HepG2 (cell line): ENCODE data around the gene AUTS2. TPM values are rescaled to one million over a fixed set of nuclear protein-coding genes. Genes with fewer than 3 reads are reported as not detected.
A peak's percentile ranks its signal among the peaks of the same experiment; 100 is the strongest.

Source experiments
- ATAC-seq: fragments of 200-7000 bp; cut with Tn5 transposase; 3 replicates; pipeline ENCODE4 v1.9.1; 2020; ENCODE audit warnings: mild to moderate bottlenecking, moderate library complexity
- BruUV-seq: library from RNA; stranded (reverse); fragments of 400-500 nt; replicated peaks from 2 replicates; lab custom pipeline; 2021; lab: Mats Ljungman, UMichigan
- CTCF ChIA-PET: fragments of 300-600 bp; formaldehyde crosslinking; extraction: SDS; loops from one replicate; lab custom pipeline; 2021; ENCODE audit warnings: low total read pairs, inconsistent platforms, low intra/inter-chr PET ratio; lab: Yijun Ruan, JAX
- POLR2A ChIA-PET: fragments of 350-600 bp; sonication (Branson Sonifier 250); formaldehyde crosslinking; loops from one replicate; lab custom pipeline; 2020; ENCODE audit warnings: antibody characterized with exemption, inconsistent platforms; lab: Yijun Ruan, JAX
- DNase-seq: peaks from one replicate; pipeline ENCODE4 v3.0.0-alpha.2; 2015; ENCODE audit warnings: low spot score
- FAIRE-seq: peaks from 3 replicates; lab custom pipeline; 2011; peaks lifted over from hg19 to GRCh38; lab: Jason Lieb, UNC
- H2AFZ ChIP-seq: one replicate; pipeline ENCODE4 v1.6.1; 2011; ENCODE audit warnings: low read length, inconsistent platforms
- H3K27ac ChIP-seq: fragments of 300-600 bp; 3 replicates; pipeline ENCODE4 v1.8.0; 2011; ENCODE audit warnings: mixed run types, mild to moderate bottlenecking, mixed read lengths, low read length, inconsistent platforms; ENCODE audit not compliant: insufficient read depth; ENCODE audit errors: extremely low read length
- H3K27me3 ChIP-seq, 2 experiments: fragments of 200-600 bp in 1 of 2; 2 replicates in 1 of 2; 3 replicates in 1 of 2; pipeline versions ENCODE4 v1.6.0 to v1.8.0; 2011; ENCODE audit warnings: low read length in 2 of 2, mild to moderate bottlenecking in 2 of 2, moderate library complexity in 2 of 2, inconsistent platforms in 1 of 2; ENCODE audit not compliant: insufficient read depth in 2 of 2, control insufficient read depth in 1 of 2
- H3K36me3 ChIP-seq, 2 experiments: fragments of 200-600 bp in 1 of 2; replicated peaks in 1 of 2; 2 replicates in 1 of 2; 3 replicates in 1 of 2; pipeline versions ENCODE4 v1.5.1 to v1.8.0; 2011; ENCODE audit warnings: low read length in 2 of 2, inconsistent platforms in 1 of 2; ENCODE audit not compliant: insufficient read depth in 2 of 2, control insufficient read depth in 1 of 2
- H3K4me1 ChIP-seq: 2 replicates; pipeline ENCODE4 v1.5.1; 2012; ENCODE audit warnings: low read length, inconsistent platforms; ENCODE audit not compliant: insufficient read depth
- H3K4me2 ChIP-seq: 2 replicates; pipeline ENCODE4 v1.6.0; 2011; ENCODE audit warnings: low read depth, low read length, inconsistent platforms
- H3K4me3 ChIP-seq, 3 experiments: fragments of 200-600 bp in 1 of 3; sonication (generic), shearing (Covaris generic) in 1 of 3; replicated peaks in 1 of 3; 2 replicates each; pipeline ENCODE4 v1.5.1; 2011 to 2016; ENCODE audit warnings: low read length in 3 of 3, inconsistent platforms in 2 of 3, low read depth in 2 of 3, mild to moderate bottlenecking in 2 of 3, control low read depth in 1 of 3, mixed read lengths in 1 of 3; ENCODE audit not compliant: insufficient read depth in 1 of 3
- H3K79me2 ChIP-seq: one replicate; pipeline ENCODE4 v1.6.1; 2011; ENCODE audit warnings: low read length, inconsistent platforms; ENCODE audit not compliant: insufficient read depth
- H3K9ac ChIP-seq: 2 replicates; pipeline ENCODE4 v1.6.0; 2011; ENCODE audit warnings: mild to moderate bottlenecking, low read depth, low read length, inconsistent platforms; ENCODE audit not compliant: insufficient read depth
- H3K9me3 ChIP-seq: 2 replicates; pipeline ENCODE4 v1.5.1; 2012; ENCODE audit warnings: mild to moderate bottlenecking, low read length
- H4K20me1 ChIP-seq: 2 replicates; pipeline ENCODE4 v1.6.0; 2011; ENCODE audit warnings: inconsistent platforms, mild to moderate bottlenecking, low read length, moderate library complexity; ENCODE audit not compliant: insufficient read depth
- AHR ChIP-seq: IDR thresholded peaks from 2 replicates; pipeline ENCODE4 v1.6.1; 2018; ENCODE audit warnings: missing genetic modification reagents, missing compliant biosample characterization
- ARID3A ChIP-seq: IDR thresholded peaks from 2 replicates; pipeline ENCODE4 v1.6.1; 2012; ENCODE audit warnings: low read depth, low read length, improper control_type of control experiment
- BRD4 ChIP-seq: sonication (generic); formaldehyde crosslinking; IDR thresholded peaks from 2 replicates; pipeline ENCODE4 v1.4.0; 2020; ENCODE audit warnings: missing genetic modification reagents
- CTCF ChIP-seq: sonication (generic); formaldehyde crosslinking; IDR thresholded peaks from 2 replicates; pipeline ENCODE4 v1.5.0; 2020; ENCODE audit warnings: mild to moderate bottlenecking, missing genetic modification reagents, moderate library complexity
- IRF1 ChIP-seq: sonication (generic); formaldehyde crosslinking; IDR thresholded peaks from 2 replicates; pipeline ENCODE4 v1.4.0; 2020; ENCODE audit warnings: low read depth, mild to moderate bottlenecking, missing genetic modification reagents
- NR3C1 ChIP-seq: sonication (generic); formaldehyde crosslinking; IDR thresholded peaks from 2 replicates; pipeline ENCODE4 v1.4.0; 2020; ENCODE audit warnings: missing genetic modification reagents
- RARA ChIP-seq: IDR thresholded peaks from 2 replicates; pipeline ENCODE4 v1.6.1; 2016; ENCODE audit warnings: missing genetic modification reagents, missing compliant biosample characterization
- STAG1 ChIP-seq: sonication (generic); formaldehyde crosslinking; IDR thresholded peaks from 2 replicates; pipeline ENCODE4 v1.4.0; 2020; ENCODE audit warnings: missing genetic modification reagents
- ZFP62 ChIP-seq: sonication (generic); formaldehyde crosslinking; IDR thresholded peaks from 2 replicates; pipeline ENCODE4 v1.4.0; 2020; ENCODE audit warnings: missing genetic modification reagents
- ZFY ChIP-seq: sonication (generic); formaldehyde crosslinking; IDR thresholded peaks from 2 replicates; pipeline ENCODE4 v1.4.0; 2020; ENCODE audit warnings: missing genetic modification reagents
- ZNF282 ChIP-seq: fragments of 450-650 bp; IDR thresholded peaks from 2 replicates; pipeline ENCODE4 v1.6.1; 2018; ENCODE audit not compliant: partially characterized antibody
- ZSCAN12 ChIP-seq: sonication (generic); formaldehyde crosslinking; IDR thresholded peaks from 2 replicates; pipeline ENCODE4 v1.9.0; 2021; ENCODE audit warnings: mild to moderate bottlenecking, missing genetic modification reagents
- WGBS: methylation state at CpG from one replicate; pipeline ENCODE4 v1.1.6; 2017; ENCODE audit warnings: low lambda C conversion rate; 5-methylcytosine and 5-hydroxymethylcytosine counted together
- in situ Hi-C: cut with HindIII; loops from 2 replicates; pipeline ENCODE4 v1.10.0; 2017; ENCODE audit warnings: low pct_unique_long_range_greater_than_20kb; ENCODE audit not compliant: extremely low pct_ligation_motif_present
- intact Hi-C: fragments of 100-400 bp; cut with micrococcal nuclease; formaldehyde crosslinking; loops from one replicate; pipeline ENCODE4 v1.10.0; 2022; ENCODE audit not compliant: unreplicated experiment
- polyA plus RNA-seq, 8 experiments: library from polyadenylated mRNA; depleted of rRNA in 3 of 8; stranded (reverse) in 7 of 8; unstranded in 1 of 8; fragments of >200 nt; fragmentation: Illumina TruSeq in 4 of 8; extraction: Trizol in 4 of 8; gene quantifications; 2 replicates each; pipeline versions ENCODE4 v1.2.1 to v1.2.3, GENCODE V29; 2011 to 2016; ENCODE audit warnings: low read depth in 4 of 8, missing spikeins in 1 of 8, mixed read lengths in 1 of 8; ENCODE audit not compliant: insufficient read depth in 1 of 8
- total RNA-seq, 5 experiments: library from RNA; depleted of rRNA; stranded (reverse); fragments of >200 nt; fragmentation: Illumina TruSeq; extraction: Trizol; gene quantifications; 2 replicates each; pipeline ENCODE4 v1.2.3, GENCODE V29; 2016; ENCODE audit warnings: low read depth in 1 of 5
- TF ChIP-seq, protein P1 (sequence below): sonication (generic); formaldehyde crosslinking; IDR thresholded peaks from 2 replicates; pipeline ENCODE4 v1.4.0; 2020; ENCODE audit warnings: missing genetic modification reagents

The AUTS2 gene
- total and polyA plus RNA-seq, 2 of the 13 experiments (the other 11 are each of a cell fraction or from before 2014, with no cell fraction given) = 0.38 TPM; not detected in 1

GRCh38 chr7:69929622-69930021 is 331.3 kb downstream of the AUTS2 start (continued):
- TF ChIP-seq AHR (CRISPR knock-in tag) (no peak), BRD4 (CRISPR knock-in tag) (no peak), IRF1 (no peak)

DNA sequence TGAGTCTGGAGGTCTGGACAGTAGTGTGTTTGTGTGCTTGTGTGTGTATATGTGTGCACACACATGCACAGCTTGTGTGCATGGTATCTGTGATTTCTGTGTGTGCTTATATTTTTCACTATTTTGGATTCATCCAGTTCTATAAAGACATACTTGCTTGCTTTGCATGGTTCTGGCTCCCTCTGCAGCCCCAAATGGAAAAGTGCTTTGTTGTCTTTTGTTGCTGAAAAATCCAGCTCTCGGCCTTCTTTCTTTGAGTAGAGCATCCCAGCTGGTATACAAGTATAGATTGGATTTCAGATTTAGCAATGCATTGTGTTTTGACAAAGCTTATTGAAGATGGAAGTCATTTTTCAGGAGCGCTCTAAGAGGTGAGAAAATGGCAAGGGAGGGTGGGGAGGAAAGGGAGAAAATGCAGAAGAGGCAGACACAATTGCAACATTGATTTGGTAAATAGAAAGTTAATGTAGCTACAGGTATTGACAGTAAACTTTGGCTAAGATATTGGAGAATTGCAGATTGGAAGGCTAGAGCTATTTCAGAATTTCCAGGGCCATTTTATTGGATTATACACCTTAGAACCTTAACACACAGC is 333.9 kb downstream of the AUTS2 start:
- CTCF ChIA-PET = no interaction called here
- Histone ChIP-seq H3K79me2 (no peaks in the 10 kb centered on the region), H4K20me1 (no peaks in the 10 kb centered on the region), H3K36me3 (no peaks in the 10 kb centered on the region), H3K9ac (no peak overlapping the region), H3K4me1 (no peaks in the 10 kb centered on the region), H2AFZ (no peak overlapping the region), H3K27ac (no peak overlapping the region), H3K9me3 (no peaks in the 10 kb centered on the region), H3K4me2 (no peak overlapping the region), H3K4me3 (no peak overlapping the region), H3K27me3 (no peaks in the 10 kb centered on the region)
- POLR2A ChIA-PET = no interaction called here
- FAIRE-seq = no peak
- BruUV-seq = no TSS peak
- DNase-seq = no peak
- intact Hi-C loops = no loop called here
- in situ Hi-C loops = no loop called here
- no peak for ATAC-seq
- WGBS = 0% methylated on average over 2 of the region's 2 CpGs
- TF ChIP-seq ZSCAN12 (CRISPR knock-in tag) (no peak), STAG1 (CRISPR knock-in tag) (peak; percentile 61), ZFP62 (CRISPR knock-in tag) (no peak), RARA (CRISPR knock-in tag) (no peak), CTCF (CRISPR knock-in tag) (peak; percentile 35; the same call in 1 of the 2 replicates), ZNF282 (no peak), ARID3A (no peak), NR3C1 (CRISPR knock-in tag) (no peak), ZFY (no peak)
- TF ChIP-seq, protein P1, sequence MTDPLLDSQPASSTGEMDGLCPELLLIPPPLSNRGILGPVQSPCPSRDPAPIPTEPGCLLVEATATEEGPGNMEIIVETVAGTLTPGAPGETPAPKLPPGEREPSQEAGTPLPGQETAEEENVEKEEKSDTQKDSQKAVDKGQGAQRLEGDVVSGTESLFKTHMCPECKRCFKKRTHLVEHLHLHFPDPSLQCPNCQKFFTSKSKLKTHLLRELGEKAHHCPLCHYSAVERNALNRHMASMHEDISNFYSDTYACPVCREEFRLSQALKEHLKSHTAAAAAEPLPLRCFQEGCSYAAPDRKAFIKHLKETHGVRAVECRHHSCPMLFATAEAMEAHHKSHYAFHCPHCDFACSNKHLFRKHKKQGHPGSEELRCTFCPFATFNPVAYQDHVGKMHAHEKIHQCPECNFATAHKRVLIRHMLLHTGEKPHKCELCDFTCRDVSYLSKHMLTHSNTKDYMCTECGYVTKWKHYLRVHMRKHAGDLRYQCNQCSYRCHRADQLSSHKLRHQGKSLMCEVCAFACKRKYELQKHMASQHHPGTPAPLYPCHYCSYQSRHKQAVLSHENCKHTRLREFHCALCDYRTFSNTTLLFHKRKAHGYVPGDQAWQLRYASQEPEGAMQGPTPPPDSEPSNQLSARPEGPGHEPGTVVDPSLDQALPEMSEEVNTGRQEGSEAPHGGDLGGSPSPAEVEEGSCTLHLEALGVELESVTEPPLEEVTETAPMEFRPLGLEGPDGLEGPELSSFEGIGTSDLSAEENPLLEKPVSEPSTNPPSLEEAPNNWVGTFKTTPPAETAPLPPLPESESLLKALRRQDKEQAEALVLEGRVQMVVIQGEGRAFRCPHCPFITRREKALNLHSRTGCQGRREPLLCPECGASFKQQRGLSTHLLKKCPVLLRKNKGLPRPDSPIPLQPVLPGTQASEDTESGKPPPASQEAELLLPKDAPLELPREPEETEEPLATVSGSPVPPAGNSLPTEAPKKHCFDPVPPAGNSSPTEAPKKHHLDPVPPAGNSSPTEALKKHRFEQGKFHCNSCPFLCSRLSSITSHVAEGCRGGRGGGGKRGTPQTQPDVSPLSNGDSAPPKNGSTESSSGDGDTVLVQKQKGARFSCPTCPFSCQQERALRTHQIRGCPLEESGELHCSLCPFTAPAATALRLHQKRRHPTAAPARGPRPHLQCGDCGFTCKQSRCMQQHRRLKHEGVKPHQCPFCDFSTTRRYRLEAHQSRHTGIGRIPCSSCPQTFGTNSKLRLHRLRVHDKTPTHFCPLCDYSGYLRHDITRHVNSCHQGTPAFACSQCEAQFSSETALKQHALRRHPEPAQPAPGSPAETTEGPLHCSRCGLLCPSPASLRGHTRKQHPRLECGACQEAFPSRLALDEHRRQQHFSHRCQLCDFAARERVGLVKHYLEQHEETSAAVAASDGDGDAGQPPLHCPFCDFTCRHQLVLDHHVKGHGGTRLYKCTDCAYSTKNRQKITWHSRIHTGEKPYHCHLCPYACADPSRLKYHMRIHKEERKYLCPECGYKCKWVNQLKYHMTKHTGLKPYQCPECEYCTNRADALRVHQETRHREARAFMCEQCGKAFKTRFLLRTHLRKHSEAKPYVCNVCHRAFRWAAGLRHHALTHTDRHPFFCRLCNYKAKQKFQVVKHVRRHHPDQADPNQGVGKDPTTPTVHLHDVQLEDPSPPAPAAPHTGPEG (CRISPR knock-in tag) = no peak
